Amniotic stem cell (primary cell): Measurements from ENCODE around the gene CEP85.

Source experiments
- DNase-seq: peaks from one replicate; lab custom pipeline; 2025; lab: John Stamatoyannopoulos, UW

CEP85 gene

GRCh38 chr1:26233903-26234643, at the start of gene CEP85:
Gene CEP85, plus strand, starts transcription at chr1:26234200. Its CDS starts 5,584 bp downstream, at chr1:26239784.
- DNase-seq: peak; percentile 98

- DNase-seq: no peak
These were observed 49.1 kb upstream of the CEP85 start for GRCh38 chr1:26184883-26185282.

GRCh38 chr1:26187882-26188281, 46.1 kb upstream of the CEP85 start:
- no peak for DNase-seq

- no peak for DNase-seq
These were observed 45.5 kb upstream of the CEP85 start for GRCh38 chr1:26188477-26188876.

- no peak for DNase-seq
These were observed 44.7 kb upstream of the CEP85 start for GRCh38 chr1:26189331-26189730.

- DNase-seq: no peak
These were observed 44.2 kb upstream of the CEP85 start for GRCh38 chr1:26189751-26190275.

DNA sequence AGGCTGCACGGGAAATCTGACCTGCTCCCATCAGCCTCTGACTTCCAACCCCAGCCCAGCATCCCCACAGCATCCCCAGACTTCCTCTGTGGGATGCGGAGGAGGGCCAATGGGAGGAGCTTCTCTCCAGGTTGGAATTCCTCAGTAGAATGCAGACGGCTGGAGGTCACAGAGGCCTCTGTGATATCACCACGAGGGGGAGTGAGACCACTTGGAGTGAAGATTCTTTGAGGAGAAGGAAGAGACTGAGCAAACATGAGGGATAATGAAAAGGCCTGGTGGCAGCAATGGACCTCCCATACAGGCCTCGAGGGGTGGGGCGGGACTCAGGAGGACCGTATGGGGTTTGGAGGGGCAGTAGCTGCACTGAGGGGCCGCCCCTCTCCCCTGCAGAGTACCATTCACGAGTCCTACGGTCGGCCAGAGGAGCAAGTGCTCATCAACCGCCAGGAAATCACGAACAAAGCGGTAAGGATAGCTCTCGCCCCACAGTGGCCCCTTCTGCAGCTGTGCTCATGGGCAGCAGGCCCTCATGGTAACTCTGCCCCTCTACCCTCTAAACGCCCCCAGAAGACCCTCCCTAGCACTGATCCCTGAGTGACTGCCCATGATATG, 43.5 kb upstream of the CEP85 start, which contains the start of gene CATSPER4:
TSS of gene CATSPER4 (plus strand) at position 230 of the 615 bp plus-strand sequence. CDS start at position 256, 26 bp downstream.
- DNase-seq: no peak

- no peak for DNase-seq
These were observed 42.3 kb upstream of the CEP85 start for GRCh38 chr1:26191739-26192138.

DNA sequence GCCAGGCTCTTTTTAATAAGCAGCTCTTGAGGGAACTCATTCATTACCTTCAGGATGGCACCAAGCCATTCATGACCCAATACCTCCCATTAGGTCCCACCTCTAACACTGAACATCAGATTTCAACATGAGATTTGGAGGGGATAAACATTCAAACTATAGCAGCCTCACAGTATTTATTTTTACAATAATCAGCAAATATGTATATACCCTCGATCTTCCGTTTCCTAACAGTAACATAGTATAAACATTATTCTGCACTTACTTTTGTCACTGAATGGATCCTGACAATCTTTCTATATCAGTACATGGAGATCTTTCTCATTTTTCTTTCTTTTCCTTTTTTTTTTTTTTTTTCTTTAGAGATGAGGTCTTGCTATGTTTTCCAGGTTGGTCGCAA, 38.2 kb upstream of the CEP85 start:
- DNase-seq: no peak

DNA sequence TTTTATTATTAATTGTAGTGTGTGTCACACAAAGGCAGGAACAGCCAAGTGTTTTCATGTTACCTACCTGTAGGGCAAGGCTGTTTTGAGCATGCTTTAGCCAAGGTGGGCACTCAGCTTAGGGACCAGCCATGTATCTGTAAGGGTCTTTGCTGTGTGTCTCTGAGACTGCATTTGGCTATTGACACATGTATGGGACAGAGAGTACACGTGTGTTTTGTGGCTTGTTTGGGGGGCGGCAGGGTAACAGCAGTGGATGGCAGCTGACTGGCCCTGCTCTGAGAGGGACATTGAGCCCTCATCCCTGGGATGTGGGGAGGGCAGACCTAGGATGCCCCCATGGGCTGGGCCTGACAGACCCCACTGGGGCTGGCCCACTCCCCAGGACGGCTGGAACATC, 36.7 kb upstream of the CEP85 start:
- DNase-seq: no peak

- DNase-seq: no peak
These were observed 36.2 kb upstream of the CEP85 start for GRCh38 chr1:26197813-26198212.

GRCh38 chr1:26200413-26200812, 33.6 kb upstream of the CEP85 start:
- no peak for DNase-seq

GRCh38 chr1:26203642-26204318, 30.2 kb upstream of the CEP85 start:
- DNase-seq: no peak

GRCh38 chr1:26210147-26210870, 23.7 kb upstream of the CEP85 start:
- DNase-seq: no peak

DNA sequence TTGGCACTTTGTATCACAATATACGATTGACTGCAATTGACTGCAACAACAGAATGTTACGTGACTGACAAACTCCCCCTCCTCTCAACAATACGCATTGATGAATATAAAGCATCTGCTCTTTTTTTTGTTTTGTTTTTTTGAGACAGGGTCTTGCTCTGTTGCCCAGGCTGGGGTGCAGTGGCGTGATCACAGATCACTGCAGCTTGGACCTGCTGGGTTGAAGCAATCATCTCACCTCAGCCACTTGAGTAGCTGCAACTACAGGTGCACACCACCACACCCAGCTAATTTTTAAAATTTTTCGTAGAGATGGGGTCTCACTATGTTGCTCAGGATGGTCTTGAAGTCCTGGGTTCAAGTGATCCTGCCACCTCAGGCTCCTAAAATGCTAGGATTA, 21.3 kb upstream of the CEP85 start:
- DNase-seq: no peak

DNA sequence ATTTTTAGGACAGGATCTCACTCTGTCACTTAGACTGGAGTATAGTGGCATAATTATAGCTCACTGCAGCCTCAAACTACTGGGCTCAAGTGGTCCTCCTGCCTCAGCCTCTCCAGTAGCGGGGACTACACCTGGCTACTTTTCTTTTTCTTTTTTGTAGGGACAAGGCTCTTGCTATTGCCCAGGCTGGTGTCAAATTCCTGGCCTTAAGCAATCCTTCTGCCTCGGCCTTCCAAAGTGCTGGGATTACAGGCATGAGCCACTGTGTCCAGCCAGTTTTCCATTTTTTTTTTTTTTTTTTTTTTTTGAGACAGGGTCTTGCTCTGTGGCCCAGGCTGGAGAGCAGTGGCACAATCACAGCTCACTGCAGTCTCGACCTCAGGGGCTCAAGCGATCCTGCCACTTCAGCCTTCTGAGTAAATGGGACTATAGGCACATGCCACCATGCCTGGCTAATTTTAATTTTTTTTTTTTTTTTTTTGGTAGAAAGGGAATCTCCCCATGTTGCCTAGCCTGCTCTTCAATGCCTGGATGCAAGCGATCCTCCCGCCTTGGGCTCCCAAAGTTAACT, 20.6 kb upstream of the CEP85 start:
- DNase-seq: no peak

GRCh38 chr1:26215246-26215645, 18.8 kb upstream of the CEP85 start:
- DNase-seq: no peak

DNA sequence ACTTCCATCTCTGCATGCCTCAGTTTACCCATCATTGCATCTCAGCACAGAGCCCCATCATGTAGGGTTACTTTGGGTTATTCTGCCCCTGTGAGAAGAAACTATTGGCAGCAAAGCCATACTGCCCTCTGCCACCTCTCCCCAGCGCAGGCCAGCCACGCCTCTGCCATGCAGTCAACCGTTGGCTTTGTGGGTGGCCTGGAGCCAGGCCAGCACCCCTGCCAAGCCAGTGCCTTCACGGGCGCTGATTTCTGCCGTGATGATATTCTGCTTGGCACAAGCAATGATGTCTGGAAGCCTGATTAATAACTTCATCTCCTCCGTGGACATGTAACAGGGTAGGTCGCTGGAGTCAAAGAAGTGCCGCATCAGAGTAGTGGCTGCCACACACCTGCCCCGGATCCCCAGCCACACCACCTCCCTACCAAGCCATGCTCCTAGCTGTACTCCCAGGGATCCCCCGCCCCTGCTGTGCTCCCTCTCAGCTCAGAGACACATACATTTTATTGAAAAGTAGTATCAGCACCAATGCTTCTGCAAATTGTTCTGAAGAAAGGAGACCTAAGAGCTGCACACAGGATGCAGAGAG, 15.0 kb upstream of the CEP85 start:
- no peak for DNase-seq

DNA sequence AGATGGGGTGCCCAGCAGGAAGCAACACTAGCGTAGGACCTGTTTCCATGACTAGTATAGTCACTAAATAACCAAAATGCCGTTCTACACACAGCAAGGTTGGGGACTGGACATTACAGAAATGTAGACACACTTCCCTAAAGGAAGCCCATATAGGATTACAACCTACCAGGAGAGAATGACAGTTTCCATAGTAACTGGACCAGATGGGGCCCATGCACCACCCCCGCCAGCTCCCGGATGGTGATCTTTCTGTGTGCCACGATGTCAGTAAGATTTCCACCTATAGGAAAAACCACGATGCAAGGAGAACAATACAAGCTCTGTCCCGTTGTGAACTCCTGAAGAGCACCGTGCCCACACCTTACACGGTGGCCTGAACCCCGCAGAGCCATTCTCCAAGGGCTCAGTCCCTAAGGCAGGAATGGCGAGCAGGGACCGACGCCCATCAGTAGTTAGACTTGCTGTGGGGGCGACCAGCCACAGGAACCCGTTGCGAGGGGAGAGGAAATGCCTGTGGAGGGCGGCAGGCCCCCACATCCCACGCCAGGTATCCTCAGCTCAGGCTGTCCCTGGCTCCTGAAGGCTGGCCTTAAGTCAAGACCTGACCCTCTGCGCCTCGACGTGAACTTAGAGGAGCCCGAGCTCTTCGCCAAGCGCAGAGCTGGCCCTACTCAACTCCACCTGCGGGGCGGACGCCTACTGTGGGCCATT, 13.6 kb upstream of the CEP85 start:
- no peak for DNase-seq

DNA sequence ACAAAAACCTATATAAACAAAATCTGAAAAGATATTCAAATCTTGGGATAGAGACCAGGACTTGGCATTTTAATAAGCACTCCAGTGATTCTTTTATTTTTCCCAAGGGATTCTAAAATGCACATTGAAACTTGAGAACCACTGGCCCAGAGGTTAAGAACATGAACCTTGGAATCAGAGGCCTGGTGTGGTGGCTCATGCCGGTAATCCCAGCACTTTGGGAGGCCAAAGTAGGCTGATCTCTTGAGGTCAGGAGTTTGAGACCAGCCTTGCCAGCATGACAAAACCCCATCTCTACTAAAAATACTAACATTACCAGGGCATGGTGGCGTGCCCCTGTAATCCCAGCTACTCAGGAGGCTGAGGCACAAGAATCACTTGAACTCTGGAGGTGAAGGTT, 12.9 kb upstream of the CEP85 start:
- no peak for DNase-seq

- no peak for DNase-seq
These were observed 9.4 kb upstream of the CEP85 start for GRCh38 chr1:26224606-26225005.
